ENCODE measurements around the gene GUCA1A. TPM values are rescaled to one million over a fixed set of nuclear protein-coding genes. Genes with fewer than 3 reads are reported as not detected.

GUCA1A gene
- polyA plus RNA-seq, 1 donor (not counting 4 experiments of a cell fraction or from before 2014, with no cell fraction given) = not detected

GRCh38 chr6:42197555-42198362 is 24.6 kb downstream of the GUCA1A start:
- no peak for DNase-seq (ENCODE audit: low read depth, low spot score)
- Histone ChIP-seq H3K36me3 (ENCODE audit: control insufficient read depth in 2 of 2, extremely low read depth in 1 of 2, insufficient read depth in 2 of 2, low read length in 2 of 2) (no peaks in the 10 kb centered on the region), H3K9ac (ENCODE audit: control insufficient read depth, extremely low read depth, insufficient read depth, low read length) (no peak overlapping the region), H3K9me1 (ENCODE audit: control insufficient read depth, extremely low read depth, insufficient read depth, low read length) (no peaks in the 10 kb centered on the region), H2AFZ (ENCODE audit: control insufficient read depth, low read length) (no peak overlapping the region), H3K4me1 (ENCODE audit: control insufficient read depth, extremely low read depth, insufficient read depth, low read length) (peaks cover 29% of the 10 kb centered on the region), H3K27ac (ENCODE audit: control insufficient read depth, insufficient read depth, low read length) (no peak overlapping the region), H3K27me3 (ENCODE audit: control insufficient read depth, extremely low read depth, insufficient read depth, low read length) (no peaks in the 10 kb centered on the region), H3K79me2 (ENCODE audit: control insufficient read depth, insufficient read depth, low read length) (no peaks in the 10 kb centered on the region), H4K20me1 (ENCODE audit: control insufficient read depth, extremely low read depth, insufficient read depth, low read length) (no peaks in the 10 kb centered on the region), H3K9me3 (ENCODE audit: control insufficient read depth, low read depth, low read length) (no peaks in the 10 kb centered on the region), H3K4me2 (ENCODE audit: control insufficient read depth, extremely low read depth, insufficient read depth, low read depth, low read length) (no peak overlapping the region), H3K4me3 (ENCODE audit: control insufficient read depth in 2 of 3, extremely low read depth in 1 of 3, insufficient read depth in 2 of 3, low read depth in 1 of 3, low read length in 3 of 3) (no peak overlapping the region)
- dilution Hi-C loops (cut with MboI; ENCODE audit: extremely low pct_ligation_motif_present, low sequenced_read_pairs) = no loop called here
- no peak for FAIRE-seq
- TF ChIP-seq CTCF (optimal IDR thresholded peaks at IDR 0.05 in 1 of 3, IDR thresholded peaks at IDR 0.05 in 1 of 3, conservative IDR thresholded peaks at IDR 0.05 in 1 of 3; ENCODE audit: extremely low read depth in 1 of 3, insufficient read depth in 2 of 3, low read length in 3 of 3) (no peak), EZH2 (IDR thresholded peaks at IDR 0.05; ENCODE audit: low read length) (no peak)

GRCh38 chr6:42199106-42199981 is 26.2 kb downstream of the GUCA1A start:
- Histone ChIP-seq H3K4me3 (ENCODE audit: control insufficient read depth in 2 of 3, extremely low read depth in 1 of 3, insufficient read depth in 2 of 3, low read depth in 1 of 3, low read length in 3 of 3) (no peak overlapping the region), H3K36me3 (ENCODE audit: control insufficient read depth in 2 of 2, extremely low read depth in 1 of 2, insufficient read depth in 2 of 2, low read length in 2 of 2) (no peaks in the 10 kb centered on the region), H3K27me3 (ENCODE audit: control insufficient read depth, extremely low read depth, insufficient read depth, low read length) (no peaks in the 10 kb centered on the region), H3K9ac (ENCODE audit: control insufficient read depth, extremely low read depth, insufficient read depth, low read length) (no peak overlapping the region), H3K9me3 (ENCODE audit: control insufficient read depth, low read depth, low read length) (no peaks in the 10 kb centered on the region), H2AFZ (ENCODE audit: control insufficient read depth, low read length) (no peak overlapping the region), H3K79me2 (ENCODE audit: control insufficient read depth, insufficient read depth, low read length) (no peaks in the 10 kb centered on the region), H3K4me2 (ENCODE audit: control insufficient read depth, extremely low read depth, insufficient read depth, low read depth, low read length) (no peak overlapping the region), H3K9me1 (ENCODE audit: control insufficient read depth, extremely low read depth, insufficient read depth, low read length) (no peaks in the 10 kb centered on the region), H3K27ac (ENCODE audit: control insufficient read depth, insufficient read depth, low read length) (no peak overlapping the region), H3K4me1 (ENCODE audit: control insufficient read depth, extremely low read depth, insufficient read depth, low read length) (peaks cover 18% of the 10 kb centered on the region), H4K20me1 (ENCODE audit: control insufficient read depth, extremely low read depth, insufficient read depth, low read length) (no peaks in the 10 kb centered on the region)
- dilution Hi-C loops (cut with MboI; ENCODE audit: extremely low pct_ligation_motif_present, low sequenced_read_pairs) = no loop called here
- FAIRE-seq (no peak), DNase-seq (ENCODE audit: low read depth, low spot score) (no peak)
- TF ChIP-seq CTCF (optimal IDR thresholded peaks at IDR 0.05 in 1 of 3, IDR thresholded peaks at IDR 0.05 in 1 of 3, conservative IDR thresholded peaks at IDR 0.05 in 1 of 3; ENCODE audit: extremely low read depth in 1 of 3, insufficient read depth in 2 of 3, low read length in 3 of 3) (no peak), EZH2 (IDR thresholded peaks at IDR 0.05; ENCODE audit: low read length) (no peak)

All from keratinocyte (primary cell).